OCI-LY1 (cell line): ENCODE measurements around the gene MAGEB10.

ENCODE experiments used
- H2AFZ ChIP-seq: fragments of 200-600 bp; sonication (generic), shearing (Covaris generic); 2 replicates; pipeline ENCODE4 v1.6.0; 2014; ENCODE audit warnings: antibody characterized with exemption, mild to moderate bottlenecking, low read length
- H3F3A ChIP-seq: fragments of 200-600 bp; sonication (generic), shearing (Covaris generic); 2 replicates; pipeline ENCODE4 v1.6.0; 2014; ENCODE audit warnings: mild to moderate bottlenecking, antibody characterized with exemption, low read length, moderate library complexity; ENCODE audit not compliant: insufficient read depth
- H3K27ac ChIP-seq: fragments of 200-600 bp; sonication (generic); 2 replicates; pipeline ENCODE4 v1.5.1; 2014; ENCODE audit warnings: low read length, mixed run types, mild to moderate bottlenecking, low read depth; ENCODE audit not compliant: poor library complexity, severe bottlenecking
- H3K27me3 ChIP-seq: fragments of 200-600 bp; sonication (generic); 2 replicates; pipeline ENCODE4 v1.6.0; 2014; ENCODE audit warnings: antibody characterized with exemption, mild to moderate bottlenecking, low read length, moderate library complexity; ENCODE audit not compliant: insufficient read depth
- H3K36me3 ChIP-seq: fragments of 200-600 bp; sonication (generic); 2 replicates; pipeline ENCODE4 v1.6.1; 2014; ENCODE audit warnings: mild to moderate bottlenecking, antibody characterized with exemption, low read length, moderate library complexity, mixed read lengths; ENCODE audit not compliant: insufficient read depth
- H3K4me1 ChIP-seq: fragments of 200-600 bp; sonication (generic); 2 replicates; pipeline ENCODE4 v1.5.1; 2014; ENCODE audit warnings: mild to moderate bottlenecking, low read length, moderate library complexity; ENCODE audit not compliant: insufficient read depth, severe bottlenecking
- H3K4me2 ChIP-seq: fragments of 200-600 bp; sonication (generic), shearing (Covaris generic); 2 replicates; pipeline ENCODE4 v1.6.1; 2014; ENCODE audit warnings: low read length
- H3K4me3 ChIP-seq: fragments of 200-600 bp; sonication (generic); 2 replicates; pipeline ENCODE4 v1.5.1; 2014; ENCODE audit warnings: low read length, low read depth, mild to moderate bottlenecking, mixed read lengths; ENCODE audit not compliant: poor library complexity, severe bottlenecking
- H3K79me2 ChIP-seq: fragments of 200-600 bp; shearing (Covaris generic); 2 replicates; pipeline ENCODE4 v1.6.1; 2016; ENCODE audit warnings: mixed run types, low read length, mixed read lengths; ENCODE audit not compliant: insufficient read depth
- H3K9ac ChIP-seq: fragments of 200-600 bp; sonication (generic), shearing (Covaris generic); 2 replicates; pipeline ENCODE4 v1.6.1; 2014; ENCODE audit warnings: mild to moderate bottlenecking, low read length, mixed read lengths
- H3K9me2 ChIP-seq: fragments of 200-600 bp; sonication (generic), shearing (Covaris generic); 2 replicates; pipeline ENCODE4 v1.6.1; 2014; ENCODE audit warnings: low read depth, mild to moderate bottlenecking, low read length, mixed read lengths
- H3K9me3 ChIP-seq: fragments of 200-600 bp; shearing (Covaris generic); 2 replicates; pipeline ENCODE4 v1.6.1; 2014; ENCODE audit warnings: low read length, mixed read lengths
- H4K20me1 ChIP-seq: fragments of 200-600 bp; sonication (generic), shearing (Covaris generic); 2 replicates; pipeline ENCODE4 v1.6.0; 2016; ENCODE audit warnings: mild to moderate bottlenecking, low read length; ENCODE audit not compliant: insufficient read depth
- EZH2 ChIP-seq: fragments of 200-600 bp; sonication (generic), shearing (Covaris generic); IDR thresholded peaks from 2 replicates; pipeline ENCODE4 v1.8.0; 2017; ENCODE audit warnings: borderline replicate concordance, mixed run types, mild to moderate bottlenecking, antibody characterized with exemption, low read length, moderate library complexity, mixed read lengths
- TF ChIP-seq, protein P1 (sequence below): fragments of 200-600 bp; sonication (generic), shearing (Covaris generic); IDR thresholded peaks from 2 replicates; pipeline ENCODE4 v1.5.1; 2017; ENCODE audit warnings: mild to moderate bottlenecking, antibody characterized with exemption, low read length, moderate library complexity, mixed read lengths

MAGEB10 gene

DNA sequence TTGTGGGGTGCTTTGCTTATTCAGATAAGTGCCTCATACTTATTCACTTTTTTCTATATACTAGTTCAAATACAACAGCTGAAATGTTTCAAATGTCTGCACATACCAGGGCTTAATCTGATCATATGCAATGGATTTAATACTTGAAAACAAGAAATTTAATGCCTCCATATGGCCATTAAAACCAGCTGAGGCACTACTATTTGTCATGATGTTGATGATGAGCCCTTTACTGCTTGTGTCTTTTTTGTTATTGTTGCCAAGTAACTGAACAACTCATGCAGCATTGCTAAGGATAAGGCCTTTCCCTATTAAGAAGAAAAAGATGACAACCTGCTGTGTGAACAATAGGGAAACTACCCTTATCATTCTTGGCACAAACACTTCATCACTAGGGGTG, 52.5 kb downstream of the MAGEB10 start:
- Histone ChIP-seq H4K20me1 (no peaks in the 10 kb centered on the region), H3K27me3 (no peaks in the 10 kb centered on the region), H3K4me2 (no peak overlapping the region), H3F3A (no peaks in the 10 kb centered on the region), H3K9me2 (no peaks in the 10 kb centered on the region), H3K4me1 (no peaks in the 10 kb centered on the region), H3K36me3 (no peaks in the 10 kb centered on the region), H3K9ac (no peak overlapping the region), H2AFZ (no peak overlapping the region), H3K4me3 (no peak overlapping the region), H3K27ac (no peak overlapping the region), H3K79me2 (no peaks in the 10 kb centered on the region), H3K9me3 (no peaks in the 10 kb centered on the region)
- no peak for TF ChIP-seq EZH2
- TF ChIP-seq, protein P1, sequence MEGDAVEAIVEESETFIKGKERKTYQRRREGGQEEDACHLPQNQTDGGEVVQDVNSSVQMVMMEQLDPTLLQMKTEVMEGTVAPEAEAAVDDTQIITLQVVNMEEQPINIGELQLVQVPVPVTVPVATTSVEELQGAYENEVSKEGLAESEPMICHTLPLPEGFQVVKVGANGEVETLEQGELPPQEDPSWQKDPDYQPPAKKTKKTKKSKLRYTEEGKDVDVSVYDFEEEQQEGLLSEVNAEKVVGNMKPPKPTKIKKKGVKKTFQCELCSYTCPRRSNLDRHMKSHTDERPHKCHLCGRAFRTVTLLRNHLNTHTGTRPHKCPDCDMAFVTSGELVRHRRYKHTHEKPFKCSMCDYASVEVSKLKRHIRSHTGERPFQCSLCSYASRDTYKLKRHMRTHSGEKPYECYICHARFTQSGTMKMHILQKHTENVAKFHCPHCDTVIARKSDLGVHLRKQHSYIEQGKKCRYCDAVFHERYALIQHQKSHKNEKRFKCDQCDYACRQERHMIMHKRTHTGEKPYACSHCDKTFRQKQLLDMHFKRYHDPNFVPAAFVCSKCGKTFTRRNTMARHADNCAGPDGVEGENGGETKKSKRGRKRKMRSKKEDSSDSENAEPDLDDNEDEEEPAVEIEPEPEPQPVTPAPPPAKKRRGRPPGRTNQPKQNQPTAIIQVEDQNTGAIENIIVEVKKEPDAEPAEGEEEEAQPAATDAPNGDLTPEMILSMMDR: no peak

DNA sequence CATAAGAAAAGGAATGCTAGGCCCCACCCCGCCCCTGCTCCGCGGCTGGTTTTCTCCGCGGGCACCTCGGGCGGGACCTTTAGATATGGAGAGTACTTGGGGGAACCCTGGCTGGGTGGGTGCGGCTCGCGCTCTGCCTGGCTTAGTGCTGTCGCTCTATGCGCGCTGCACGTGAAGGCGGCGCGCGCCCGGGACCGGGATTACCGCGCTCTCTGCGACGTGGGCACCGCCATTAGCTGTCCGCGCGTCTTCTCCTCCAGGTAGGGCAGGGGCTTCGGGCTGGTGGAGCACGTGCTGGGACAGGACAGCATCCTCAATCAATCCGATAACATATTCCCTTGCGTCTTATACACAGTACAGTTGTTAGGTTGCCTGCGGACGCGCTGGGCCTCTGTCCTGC, 56.0 kb downstream of the MAGEB10 start:
- H3K9ac ChIP-seq: no peak overlapping the region
- no peak overlapping the region for H3K4me3 ChIP-seq
- H3F3A ChIP-seq: no peaks in the 10 kb centered on the region
- H3K9me2 ChIP-seq: no peaks in the 10 kb centered on the region
- H3K4me1 ChIP-seq: no peaks in the 10 kb centered on the region
- H2AFZ ChIP-seq: no peak overlapping the region
- H4K20me1 ChIP-seq: no peaks in the 10 kb centered on the region
- H3K79me2 ChIP-seq: no peaks in the 10 kb centered on the region
- no peak overlapping the region for H3K4me2 ChIP-seq
- no peaks in the 10 kb centered on the region for H3K27me3 ChIP-seq
- H3K9me3 ChIP-seq: no peaks in the 10 kb centered on the region
- no peaks in the 10 kb centered on the region for H3K36me3 ChIP-seq
- H3K27ac ChIP-seq: no peak overlapping the region
- TF ChIP-seq EZH2: no peak
- TF ChIP-seq, protein P1: no peak
